ENCODE results near the gene ST3GAL3.
A peak's percentile ranks its signal among the peaks of the same experiment; 100 is the strongest.

The ST3GAL3 gene

DNA sequence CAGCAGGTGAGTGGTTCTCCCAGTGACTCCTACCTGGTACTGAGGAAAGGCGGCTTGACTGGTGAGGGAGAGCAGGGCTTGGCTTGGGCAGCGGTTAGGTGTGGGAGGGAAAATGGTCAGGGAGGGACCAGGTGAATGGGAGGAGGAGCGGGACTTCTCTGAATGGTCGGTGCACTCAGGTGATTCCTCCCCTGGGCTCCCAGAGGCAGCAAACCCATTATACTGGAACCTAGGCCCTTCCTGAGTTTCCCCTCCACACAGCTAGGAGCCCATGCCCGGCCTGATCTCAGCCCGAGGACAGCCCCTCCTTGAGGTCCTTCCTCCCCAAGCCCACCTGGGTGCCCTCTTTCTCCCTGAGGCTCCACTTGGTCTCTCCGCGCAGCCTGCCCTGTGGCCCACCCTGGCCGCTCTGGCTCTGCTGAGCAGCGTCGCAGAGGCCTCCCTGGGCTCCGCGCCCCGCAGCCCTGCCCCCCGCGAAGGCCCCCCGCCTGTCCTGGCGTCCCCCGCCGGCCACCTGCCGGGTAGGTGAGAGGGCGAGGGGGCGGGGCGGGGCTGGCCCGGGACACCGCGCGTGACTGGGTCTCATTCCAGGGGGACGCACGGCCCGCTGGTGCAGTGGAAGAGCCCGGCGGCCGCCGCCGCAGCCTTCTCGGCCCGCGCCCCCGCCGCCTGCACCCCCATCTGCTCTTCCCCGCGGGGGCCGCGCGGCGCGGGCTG lies 228.5 kb downstream of the ST3GAL3 start:
- no peak for DNase-seq (ENCODE audit: extremely low read depth in 1 of 2, low read depth in 1 of 2)

DNA sequence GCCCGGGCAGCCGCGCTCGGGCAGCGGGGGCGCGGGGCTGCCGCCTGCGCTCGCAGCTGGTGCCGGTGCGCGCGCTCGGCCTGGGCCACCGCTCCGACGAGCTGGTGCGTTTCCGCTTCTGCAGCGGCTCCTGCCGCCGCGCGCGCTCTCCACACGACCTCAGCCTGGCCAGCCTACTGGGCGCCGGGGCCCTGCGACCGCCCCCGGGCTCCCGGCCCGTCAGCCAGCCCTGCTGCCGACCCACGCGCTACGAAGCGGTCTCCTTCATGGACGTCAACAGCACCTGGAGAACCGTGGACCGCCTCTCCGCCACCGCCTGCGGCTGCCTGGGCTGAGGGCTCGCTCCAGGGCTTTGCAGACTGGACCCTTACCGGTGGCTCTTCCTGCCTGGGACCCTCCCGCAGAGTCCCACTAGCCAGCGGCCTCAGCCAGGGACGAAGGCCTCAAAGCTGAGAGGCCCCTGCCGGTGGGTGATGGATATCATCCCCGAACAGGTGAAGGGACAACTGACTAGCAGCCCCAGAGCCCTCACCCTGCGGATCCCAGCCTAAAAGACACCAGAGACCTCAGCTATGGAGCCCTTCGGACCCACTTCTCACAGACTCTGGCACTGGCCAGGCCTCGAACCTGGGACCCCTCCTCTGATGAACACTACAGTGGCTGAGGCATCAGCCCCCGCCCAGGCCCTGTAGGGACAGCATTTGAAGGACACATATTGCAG lies 229.3 kb downstream of the ST3GAL3 start:
- DNase-seq (ENCODE audit: extremely low read depth in 1 of 2, low read depth in 1 of 2) = no peak

DNA sequence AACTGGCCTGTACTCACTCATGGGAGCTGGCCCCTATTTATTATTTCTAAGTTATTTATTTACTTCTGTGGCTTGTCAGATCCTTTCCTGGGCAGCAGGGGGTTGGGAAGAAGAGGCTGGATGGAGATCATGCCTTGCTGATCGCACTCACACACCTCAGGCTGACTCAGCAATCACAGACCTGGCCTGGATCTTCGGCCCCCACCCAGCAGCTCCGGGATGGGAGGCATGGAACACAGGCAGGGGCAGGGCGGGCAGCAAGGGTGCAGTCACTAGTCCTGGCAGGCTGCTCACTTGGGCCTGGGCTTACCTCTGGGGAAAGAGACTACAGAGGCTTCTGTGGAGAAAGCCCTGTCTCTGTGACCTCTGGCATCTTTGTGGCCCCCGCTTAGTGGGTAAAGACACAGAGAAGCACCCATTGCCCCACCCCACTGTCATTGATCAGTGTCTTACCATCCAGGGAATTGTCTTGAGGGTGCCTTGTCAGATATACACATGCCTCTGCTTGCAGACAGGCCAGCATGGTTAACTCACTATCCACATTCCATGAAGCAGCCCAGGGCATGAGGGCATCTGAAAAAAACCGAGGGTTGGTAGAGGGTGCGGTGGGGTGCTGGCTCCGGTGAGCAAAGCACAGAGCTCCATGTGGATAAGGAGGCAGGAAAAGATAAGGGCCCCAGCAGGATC lies 230.0 kb downstream of the ST3GAL3 start:
- DNase-seq (ENCODE audit: extremely low read depth in 1 of 2, low read depth in 1 of 2) = no peak

DNA sequence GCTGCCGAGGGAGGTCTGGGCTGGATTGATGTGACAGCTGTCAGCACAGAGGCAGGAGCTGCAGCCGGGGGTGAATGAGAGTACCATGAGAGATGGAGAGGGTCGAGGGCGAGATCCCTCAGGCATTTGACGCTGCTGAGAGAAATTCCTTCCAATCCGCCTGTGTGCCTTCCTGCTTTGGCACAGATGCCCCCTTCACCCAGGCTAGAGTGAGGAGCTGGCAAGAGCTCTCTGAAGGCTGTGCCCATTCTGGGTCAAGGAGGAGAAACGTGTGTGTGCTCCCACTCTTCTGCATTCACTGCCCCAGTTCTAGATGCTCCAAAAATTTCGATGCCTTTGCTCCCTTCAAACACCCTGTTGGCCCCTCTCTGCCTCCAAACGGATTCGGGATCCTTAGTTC lies 231.0 kb downstream of the ST3GAL3 start:
- no peak for DNase-seq (ENCODE audit: extremely low read depth in 1 of 2, low read depth in 1 of 2)

DNA sequence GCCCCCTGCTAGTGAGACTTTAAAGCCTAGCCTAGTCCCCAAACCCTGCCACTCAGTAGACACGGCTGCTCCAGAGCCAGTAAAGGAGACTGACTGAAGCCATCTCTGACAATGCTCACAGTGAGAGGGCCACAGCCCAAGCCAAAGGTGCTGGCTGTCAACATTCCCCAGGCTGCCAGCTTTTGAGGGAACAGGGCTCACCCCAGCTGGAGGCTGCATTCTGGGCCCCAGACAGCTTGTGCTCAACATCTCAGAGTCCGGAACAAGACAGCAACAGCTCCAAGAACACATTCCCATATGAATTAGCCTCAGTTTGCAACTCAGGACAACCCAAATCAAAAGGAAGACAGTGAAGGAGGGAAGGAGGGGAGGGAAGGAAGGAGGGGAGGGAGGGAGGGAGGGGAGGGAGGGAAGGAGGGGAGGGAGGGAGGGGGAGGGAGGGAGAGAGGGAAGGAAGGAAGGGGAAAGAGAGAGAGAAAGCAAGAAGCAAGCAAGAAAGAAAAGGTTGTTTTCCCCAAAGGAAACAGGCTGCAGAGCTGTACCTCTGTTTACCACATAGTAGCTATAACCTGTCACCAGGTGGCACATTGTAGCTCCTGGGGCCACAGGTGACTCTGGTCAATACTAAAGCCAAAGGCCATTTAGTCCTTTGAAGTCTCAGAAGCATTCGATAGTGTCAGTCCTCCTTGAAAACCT lies 231.7 kb downstream of the ST3GAL3 start:
- DNase-seq (ENCODE audit: extremely low read depth in 1 of 2, low read depth in 1 of 2) = no peak

DNA sequence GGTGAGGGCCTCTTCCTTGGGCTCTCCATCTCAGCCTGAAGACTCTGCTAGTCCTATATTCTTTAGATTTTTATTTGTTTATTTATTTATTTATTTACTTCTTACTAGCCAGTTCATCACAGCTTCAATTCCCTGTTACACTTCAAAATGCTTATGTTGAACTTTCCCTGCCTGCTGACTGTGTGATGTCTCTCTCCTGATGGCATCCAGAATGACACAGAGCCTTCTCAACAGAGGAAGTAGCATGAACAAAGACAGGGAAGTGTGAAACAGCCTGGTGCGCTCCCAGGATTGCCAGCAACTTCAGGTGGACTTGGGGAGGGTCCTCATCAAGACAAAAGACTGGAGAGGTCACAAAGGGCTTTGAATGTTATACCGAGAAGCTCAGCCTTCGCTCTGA lies 235.1 kb downstream of the ST3GAL3 start:
- no peak for DNase-seq (ENCODE audit: extremely low read depth in 1 of 2, low read depth in 1 of 2)

DNA sequence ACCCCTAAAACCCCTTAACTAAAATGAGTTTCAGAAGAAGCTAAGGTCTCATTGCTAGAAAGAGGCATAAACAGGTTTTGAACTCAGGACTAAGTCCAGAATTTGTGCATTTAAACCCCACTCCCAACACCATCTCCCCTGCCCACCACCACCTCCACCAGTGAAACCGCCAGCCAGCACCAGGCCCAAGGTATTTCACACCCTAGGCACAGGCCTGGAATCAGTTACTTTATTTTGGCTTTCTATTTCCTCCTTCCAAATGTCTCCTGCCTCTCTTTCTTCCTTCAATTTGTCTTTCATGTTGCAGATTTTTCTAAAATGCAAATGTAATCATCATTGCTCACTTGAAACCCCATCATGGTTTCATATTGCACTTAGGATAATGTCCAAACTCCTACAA lies 237.5 kb downstream of the ST3GAL3 start:
- no peak for DNase-seq (ENCODE audit: extremely low read depth in 1 of 2, low read depth in 1 of 2)

DNA sequence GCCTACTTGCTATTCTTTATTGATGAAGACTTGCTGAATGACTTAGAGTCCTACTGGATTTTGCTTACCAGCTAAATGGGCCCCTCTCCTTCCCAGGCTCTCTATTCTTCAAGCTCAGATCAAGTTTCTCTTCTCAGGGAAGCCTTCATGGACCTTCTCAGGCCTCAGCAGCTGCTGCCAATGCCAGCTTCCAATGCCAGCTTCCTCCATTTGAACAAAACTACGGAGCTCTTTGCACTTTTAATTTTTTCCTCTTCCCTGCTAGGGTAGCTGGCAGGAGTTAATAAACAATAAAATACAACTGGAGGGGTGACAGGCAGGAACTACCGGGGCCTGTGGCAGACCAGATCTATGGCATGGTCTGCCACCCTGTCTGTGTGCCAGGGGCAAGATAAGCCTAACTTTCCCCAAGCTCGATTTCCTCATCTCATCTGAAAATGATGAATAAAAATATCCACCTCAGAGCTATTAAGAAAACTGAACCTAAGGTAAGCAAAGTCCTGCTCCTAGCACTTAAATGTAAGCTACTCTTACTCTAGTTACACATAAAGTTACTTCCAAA lies 238.4 kb downstream of the ST3GAL3 start:
- no peak for DNase-seq (ENCODE audit: extremely low read depth in 1 of 2, low read depth in 1 of 2)

DNA sequence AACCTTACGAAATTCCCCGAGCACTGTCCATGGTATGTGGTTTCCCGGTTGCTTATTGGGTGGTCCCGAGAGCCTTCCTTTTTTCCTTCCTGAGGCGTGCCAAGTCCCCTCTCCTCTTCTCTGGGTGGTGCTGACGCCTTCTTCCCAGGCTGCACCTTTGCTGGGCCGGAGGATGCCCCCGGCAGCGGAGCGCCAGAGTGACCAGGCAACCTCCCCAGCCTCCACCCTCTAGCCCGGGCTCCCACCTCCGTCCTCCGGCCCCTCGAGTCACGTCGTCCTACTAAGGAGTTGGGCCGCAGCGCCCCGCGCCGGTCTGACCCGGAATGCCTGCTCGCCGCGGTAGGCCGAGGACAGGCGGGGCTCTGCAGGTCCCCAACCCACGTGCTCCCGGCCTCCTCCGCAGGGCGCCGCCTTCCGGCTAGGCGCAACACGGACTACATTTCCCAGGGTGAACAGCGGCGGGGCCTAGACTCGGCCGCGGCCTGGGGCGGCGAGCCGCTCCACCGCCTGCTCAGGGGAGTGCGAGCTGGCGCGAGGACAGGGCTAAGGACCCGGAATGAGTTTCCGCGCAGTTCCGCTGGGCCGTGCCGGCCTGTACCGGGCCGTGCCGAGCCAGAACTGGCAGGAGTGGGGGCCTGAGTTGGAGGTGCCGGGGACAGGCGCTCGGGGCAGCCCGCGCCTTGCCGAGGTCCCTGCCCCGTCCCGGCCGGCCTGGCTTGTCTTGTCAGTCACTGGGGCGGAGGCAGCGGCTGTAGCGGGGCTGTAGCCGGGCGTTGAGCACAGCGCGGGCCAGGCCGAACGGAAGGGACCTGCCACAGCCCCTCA lies 239.1 kb downstream of the ST3GAL3 start, which contains the start of gene IPO13:
TSS of gene IPO13 (plus strand) at position 715 of the 825 bp plus-strand sequence. CDS start 651 bp downstream, outside the sequence.
- peak; percentile 86 to 89 for DNase-seq (ENCODE audit: extremely low read depth in 1 of 2, low read depth in 1 of 2)

DNA sequence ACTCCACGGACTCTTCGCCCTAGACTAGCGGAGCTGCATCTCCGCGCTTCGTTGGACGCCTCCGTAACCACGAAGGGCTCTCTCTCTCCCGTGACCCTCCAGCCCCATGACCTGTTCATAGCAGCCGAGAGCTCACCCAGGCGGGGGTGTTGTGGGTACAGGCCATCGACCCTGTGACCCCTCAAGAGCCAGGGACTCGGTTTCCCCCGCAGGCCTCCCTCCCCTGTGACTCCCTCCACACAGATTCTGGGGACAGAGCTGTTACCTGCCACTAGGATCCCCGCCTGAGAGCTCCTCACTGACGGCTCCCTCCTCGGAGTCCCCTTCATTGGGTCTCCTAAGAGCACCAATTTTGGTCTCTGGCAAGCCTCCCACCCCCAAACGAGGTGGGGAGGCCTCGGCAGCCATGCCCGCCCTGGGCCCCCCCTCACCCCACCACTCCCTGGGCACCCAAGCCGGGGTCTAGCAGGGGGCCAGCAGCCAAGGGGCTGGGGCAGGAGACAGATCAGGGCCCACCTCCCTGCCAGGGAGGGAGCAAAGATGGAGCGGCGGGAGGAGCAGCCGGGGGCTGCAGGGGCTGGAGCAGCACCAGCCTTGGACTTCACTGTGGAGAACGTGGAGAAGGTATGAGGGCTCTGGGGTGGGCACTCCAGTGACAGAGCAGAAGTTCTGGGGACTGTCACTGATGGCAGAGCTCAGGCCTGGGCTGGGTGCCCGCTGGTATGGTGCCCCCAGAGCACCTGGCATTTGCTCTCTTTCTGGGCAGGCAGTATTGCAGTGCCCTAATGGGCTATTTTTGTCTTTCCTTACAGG lies 239.9 kb downstream of the ST3GAL3 start:
- DNase-seq (ENCODE audit: extremely low read depth in 1 of 2, low read depth in 1 of 2) = no peak

DNA sequence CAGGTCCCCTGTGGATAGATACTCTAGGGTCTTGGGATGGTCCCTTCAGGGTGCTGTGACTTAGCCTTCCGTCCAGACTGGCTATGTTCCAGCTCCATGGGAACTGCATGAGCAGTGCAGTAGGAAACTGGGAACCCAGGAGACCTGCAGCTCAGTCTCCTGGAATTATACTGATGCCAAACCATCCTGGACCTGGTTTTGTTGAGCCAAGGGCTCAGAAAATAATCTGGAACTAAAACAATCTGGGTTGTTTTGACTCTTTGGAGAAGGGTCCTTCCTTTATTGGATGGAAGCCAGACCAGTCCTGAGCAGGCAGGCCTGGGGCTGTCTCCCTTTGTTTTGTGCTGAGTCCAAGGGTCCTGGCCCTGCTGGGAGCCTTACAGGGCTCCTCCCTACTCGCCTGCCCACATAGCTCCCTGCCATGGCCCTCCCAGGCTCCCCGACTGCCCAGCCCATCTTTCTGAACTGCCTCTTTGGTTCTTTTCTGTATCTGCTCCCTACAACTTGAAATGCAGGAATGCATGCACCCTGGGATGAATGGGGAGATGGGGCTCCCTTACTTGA lies 240.6 kb downstream of the ST3GAL3 start:
- DNase-seq (ENCODE audit: extremely low read depth in 1 of 2, low read depth in 1 of 2) = no peak

DNA sequence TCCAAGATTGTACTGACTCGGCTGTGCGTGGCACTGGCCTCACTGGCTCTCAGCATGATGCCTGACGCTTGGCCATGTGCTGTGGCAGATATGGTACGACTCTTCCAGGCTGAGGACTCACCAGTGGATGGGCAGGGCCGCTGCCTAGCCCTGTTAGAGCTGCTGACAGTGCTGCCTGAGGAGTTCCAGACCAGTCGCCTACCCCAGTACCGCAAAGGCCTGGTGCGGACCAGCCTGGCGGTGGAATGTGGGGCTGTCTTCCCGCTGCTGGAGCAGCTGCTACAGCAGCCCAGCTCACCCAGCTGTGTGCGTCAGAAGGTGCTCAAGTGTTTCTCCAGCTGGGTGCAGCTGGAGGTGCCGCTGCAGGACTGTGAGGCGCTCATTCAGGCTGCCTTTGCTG lies 242.3 kb downstream of the ST3GAL3 start:
- DNase-seq (ENCODE audit: extremely low read depth in 1 of 2, low read depth in 1 of 2) = no peak

DNA sequence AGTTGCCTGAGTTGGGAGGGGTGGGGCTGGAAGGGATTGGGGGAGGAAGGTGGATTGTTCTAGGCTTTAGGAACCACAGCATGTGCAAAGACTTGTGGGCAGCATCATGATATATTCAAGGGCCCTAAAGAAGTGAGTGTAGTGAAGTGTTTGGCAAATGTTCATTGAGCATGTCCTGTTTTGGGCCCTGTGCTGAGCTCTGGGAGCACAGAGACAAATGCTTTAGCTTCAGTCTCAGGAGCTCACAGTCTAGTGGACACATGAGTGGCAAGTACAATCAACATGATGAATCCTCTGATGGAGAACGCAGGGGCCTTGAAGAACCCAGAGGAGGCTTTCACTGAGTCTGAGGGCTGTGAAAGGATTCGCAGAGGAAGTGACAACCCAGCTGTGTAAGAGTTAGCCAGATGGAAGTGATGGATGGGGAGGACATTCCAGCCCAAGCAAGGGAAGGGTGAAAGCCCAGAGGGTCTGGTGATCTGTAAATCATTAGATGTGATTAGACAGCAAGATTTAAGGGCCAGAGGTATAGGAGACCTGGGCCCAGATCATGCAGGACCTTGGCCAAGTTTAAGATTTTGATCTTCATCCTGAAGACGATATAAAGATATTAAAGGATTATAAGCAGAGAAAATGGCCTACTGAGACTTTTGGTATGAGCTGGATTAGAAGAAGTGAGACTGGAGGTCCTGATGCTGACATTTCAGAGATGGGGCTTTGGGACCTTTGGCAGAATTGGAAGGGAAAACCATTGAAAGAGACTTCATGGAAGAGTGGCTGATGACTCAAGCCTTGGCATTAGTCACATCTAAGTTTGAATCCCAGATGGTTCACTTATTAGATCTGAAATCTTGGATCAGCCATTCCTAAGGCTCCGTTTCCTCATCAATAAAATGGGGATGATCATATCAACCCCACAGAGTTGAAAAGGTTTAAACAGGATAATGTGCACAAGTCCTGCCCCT lies 244.0 kb downstream of the ST3GAL3 start:
- no peak for DNase-seq (ENCODE audit: extremely low read depth in 1 of 2, low read depth in 1 of 2)

DNA sequence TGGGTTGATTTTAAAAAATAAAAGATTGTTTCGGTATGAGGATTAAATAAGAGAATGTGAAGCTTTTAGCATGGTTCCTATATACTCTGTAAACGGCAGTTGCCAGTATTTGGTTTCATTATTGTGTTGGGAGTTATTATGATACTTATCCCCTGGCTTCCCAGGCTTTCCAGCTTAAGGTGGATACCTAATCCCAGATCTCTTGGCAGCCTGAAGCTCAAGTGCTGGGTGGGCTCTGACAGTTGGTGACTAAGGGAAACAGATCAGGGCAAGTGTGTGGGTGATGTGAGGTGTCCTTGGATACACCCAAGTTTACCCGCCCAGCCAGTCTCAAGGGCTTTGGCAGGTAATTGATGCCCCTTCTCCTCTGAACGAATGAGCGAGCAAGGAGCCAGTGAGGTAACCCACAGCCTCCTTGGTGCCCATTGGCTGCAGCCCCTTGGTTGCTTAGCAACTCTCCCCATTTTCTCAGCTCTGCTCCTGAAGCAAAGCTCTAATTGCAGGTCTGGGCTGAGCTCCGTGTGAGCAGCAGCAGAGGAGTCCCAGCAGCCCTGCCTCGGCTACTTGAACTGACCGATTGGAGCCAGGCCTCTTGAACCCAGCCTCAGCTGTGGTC lies 245.5 kb downstream of the ST3GAL3 start:
- DNase-seq (ENCODE audit: extremely low read depth in 1 of 2, low read depth in 1 of 2) = no peak

DNA sequence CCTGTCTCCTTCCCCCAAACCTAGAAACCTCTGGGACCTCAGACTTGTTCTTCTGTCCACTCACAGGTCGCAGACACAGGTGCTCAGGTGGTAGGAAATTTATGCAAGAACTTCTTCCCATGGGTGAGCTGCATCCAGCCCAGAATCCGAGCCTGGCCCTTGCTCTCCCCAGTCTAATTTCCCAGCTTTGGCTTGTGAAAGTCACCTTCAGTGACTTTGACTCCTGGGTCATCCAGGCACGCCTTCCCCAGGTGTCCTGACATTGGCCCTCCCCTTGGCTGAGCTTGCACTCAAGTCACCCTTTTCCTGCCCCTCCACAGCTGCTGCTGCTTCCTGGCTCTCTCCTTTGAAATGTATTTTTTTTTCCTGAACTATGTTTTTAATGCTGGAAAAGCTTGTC lies 246.0 kb downstream of the ST3GAL3 start:
- DNase-seq (ENCODE audit: extremely low read depth in 1 of 2, low read depth in 1 of 2) = no peak

DNA sequence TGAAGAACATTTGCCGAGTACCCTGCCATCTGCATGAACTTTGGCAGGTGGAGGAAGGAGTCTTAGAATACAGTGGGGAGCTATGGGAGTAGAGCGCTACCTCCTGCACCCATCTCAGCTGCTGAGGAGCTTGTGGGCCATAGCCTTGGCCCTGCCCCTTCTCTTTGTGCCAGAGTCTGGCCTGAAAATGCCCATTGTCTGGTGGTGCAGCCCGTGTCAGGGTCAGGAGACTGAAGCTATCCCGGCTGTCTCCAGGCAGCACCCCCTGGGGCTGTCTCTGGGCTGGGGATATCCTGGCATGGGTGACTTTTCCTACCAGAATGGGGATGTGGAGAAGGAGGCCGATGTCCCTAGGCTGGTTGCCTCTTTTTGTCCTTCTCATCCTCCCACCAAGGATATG lies 246.7 kb downstream of the ST3GAL3 start:
- DNase-seq (ENCODE audit: extremely low read depth in 1 of 2, low read depth in 1 of 2) = no peak

DNA sequence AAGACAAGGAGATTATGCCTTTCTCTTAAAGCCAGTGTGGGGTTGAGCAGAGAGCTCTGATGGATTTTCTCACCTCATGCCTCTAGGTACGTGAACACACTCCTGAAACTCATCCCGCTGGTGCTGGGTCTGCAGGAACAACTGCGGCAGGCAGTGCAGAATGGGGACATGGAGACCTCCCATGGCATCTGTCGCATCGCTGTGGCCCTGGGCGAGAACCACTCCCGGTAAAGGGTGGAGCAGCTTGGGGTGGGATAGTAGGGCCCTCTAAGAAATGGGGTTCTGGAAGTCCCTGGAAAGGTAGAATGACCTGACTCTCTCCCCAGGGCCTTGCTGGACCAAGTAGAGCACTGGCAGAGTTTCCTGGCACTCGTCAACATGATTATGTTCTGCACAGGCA lies 248.9 kb downstream of the ST3GAL3 start:
- no peak for DNase-seq (ENCODE audit: extremely low read depth in 1 of 2, low read depth in 1 of 2)
